Measurements from ENCODE around the gene SLIT1. TPM values are rescaled to one million over a fixed set of nuclear protein-coding genes. Genes with fewer than 3 reads are reported as not detected.

SLIT1 gene
- total RNA-seq, 1 donor from 2014 or later = 0.51 TPM

DNA sequence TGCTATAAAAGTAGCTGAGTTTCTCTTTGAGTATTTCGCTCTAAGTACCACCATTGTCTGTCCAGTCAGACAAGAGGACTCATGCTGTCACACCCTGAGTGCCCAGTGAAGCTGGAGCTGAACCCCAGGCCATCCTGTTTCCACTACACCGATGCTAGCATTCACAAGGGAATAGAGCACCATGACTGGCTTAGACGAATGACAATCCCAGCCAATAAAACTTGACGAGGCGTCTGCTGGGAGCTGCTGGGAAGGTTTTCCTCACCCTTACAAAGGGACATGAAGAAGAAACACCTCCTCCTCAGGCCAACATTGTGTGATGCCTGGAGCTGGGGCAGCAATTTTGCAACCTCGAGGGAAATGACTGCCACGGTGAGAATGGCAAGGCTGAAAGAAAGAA lies 17.5 kb upstream of the SLIT1 start:
- intact Hi-C loops (cut with micrococcal nuclease) = no loop called here
- ATAC-seq (ENCODE audit: low read depth) (no peak), DNase-seq (no peak)
- H3K4me1 Mint-ChIP-seq = peaks cover 37% of the 10 kb centered on the region
- no peaks in the 10 kb centered on the region for H3K9me3 Mint-ChIP-seq
- H3K27ac Mint-ChIP-seq = no peak overlapping the region
- TF ChIP-seq, protein P1, sequence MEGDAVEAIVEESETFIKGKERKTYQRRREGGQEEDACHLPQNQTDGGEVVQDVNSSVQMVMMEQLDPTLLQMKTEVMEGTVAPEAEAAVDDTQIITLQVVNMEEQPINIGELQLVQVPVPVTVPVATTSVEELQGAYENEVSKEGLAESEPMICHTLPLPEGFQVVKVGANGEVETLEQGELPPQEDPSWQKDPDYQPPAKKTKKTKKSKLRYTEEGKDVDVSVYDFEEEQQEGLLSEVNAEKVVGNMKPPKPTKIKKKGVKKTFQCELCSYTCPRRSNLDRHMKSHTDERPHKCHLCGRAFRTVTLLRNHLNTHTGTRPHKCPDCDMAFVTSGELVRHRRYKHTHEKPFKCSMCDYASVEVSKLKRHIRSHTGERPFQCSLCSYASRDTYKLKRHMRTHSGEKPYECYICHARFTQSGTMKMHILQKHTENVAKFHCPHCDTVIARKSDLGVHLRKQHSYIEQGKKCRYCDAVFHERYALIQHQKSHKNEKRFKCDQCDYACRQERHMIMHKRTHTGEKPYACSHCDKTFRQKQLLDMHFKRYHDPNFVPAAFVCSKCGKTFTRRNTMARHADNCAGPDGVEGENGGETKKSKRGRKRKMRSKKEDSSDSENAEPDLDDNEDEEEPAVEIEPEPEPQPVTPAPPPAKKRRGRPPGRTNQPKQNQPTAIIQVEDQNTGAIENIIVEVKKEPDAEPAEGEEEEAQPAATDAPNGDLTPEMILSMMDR (IDR thresholded peaks at IDR 0.05) = no peak
- H3K4me3 Mint-ChIP-seq = no peak overlapping the region
- peaks cover 13% of the 10 kb centered on the region for H3K27me3 Mint-ChIP-seq
- ChIA-PET CTCF (interaction anchor here (1.1 to 2.5 kb wide), 3 partner anchors 14 to 166 kb away, joined by 5 to 7 read pairs (median 6); no protein-coding TSS in a partner anchor), POLR2A (interaction anchor here (0.6 kb wide), 1 partner anchor 15 kb away, joined by 3 read pairs; no protein-coding TSS in a partner anchor)
- H3K36me3 Mint-ChIP-seq (ENCODE audit: low read depth) = no peaks in the 10 kb centered on the region

DNA sequence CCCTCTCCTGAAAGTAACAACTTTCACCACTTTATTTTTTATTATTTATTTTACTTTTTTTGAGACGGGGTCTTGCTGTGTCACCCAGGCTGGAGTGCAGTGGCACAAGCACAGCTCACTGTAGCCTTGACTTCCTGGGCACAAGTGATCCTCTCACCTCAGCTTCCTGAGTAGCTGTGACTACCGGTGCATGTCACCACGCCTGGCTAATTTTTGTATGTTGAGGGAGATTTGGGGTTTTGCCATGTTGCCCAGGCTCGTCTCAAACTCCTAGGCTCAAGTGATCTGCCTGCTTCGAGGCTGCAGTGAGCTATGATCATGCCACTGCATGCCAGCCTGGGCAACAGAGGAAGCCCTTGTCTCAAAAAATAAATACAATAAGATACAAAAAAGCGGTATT lies 14.9 kb upstream of the SLIT1 start:
- DNase-seq (no peak), ATAC-seq (ENCODE audit: low read depth) (peak; percentile 53)
- Mint-ChIP-seq H3K4me1 (peaks cover 44% of the 10 kb centered on the region), H3K9me3 (no peaks in the 10 kb centered on the region), H3K4me3 (no peak overlapping the region), H3K36me3 (ENCODE audit: low read depth) (no peaks in the 10 kb centered on the region), H3K27ac (no peak overlapping the region), H3K27me3 (peaks cover 15% of the 10 kb centered on the region)
- intact Hi-C loops (cut with micrococcal nuclease) = no loop called here
- POLR2A ChIA-PET = no interaction called here
- TF ChIP-seq, protein P1 (IDR thresholded peaks at IDR 0.05) = no peak
- CTCF ChIA-PET = interaction anchor here (0.6 to 2.8 kb wide), 3 partner anchors 10 to 128 kb away, joined by 3 to 22 read pairs (median 4); no protein-coding TSS in a partner anchor

DNA sequence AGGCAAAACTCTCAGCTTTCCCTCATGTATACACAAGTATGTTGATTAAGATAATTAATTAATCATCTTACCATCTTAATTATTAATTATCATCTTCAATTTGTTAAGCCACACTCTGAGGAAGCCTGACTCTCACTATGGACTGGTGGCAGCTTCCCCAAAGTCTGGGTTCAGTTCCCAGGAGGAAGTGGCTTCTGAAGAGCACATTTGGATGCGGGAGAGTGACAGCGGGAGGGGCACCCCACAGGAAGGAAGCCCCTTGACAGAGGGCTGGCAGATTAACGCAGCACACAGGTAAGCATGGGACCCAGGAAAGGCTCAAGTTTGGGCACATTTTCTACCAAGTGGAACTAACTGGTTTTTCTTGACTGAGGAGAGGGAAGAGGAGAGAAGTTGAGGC lies 13.4 kb upstream of the SLIT1 start:
- no peak for DNase-seq
- POLR2A ChIA-PET = no interaction called here
- Mint-ChIP-seq H3K27ac (peak overlapping the region; percentile 1), H3K4me3 (peak overlapping the region; percentile 22), H3K27me3 (peaks cover 15% of the 10 kb centered on the region), H3K36me3 (ENCODE audit: low read depth) (no peaks in the 10 kb centered on the region), H3K4me1 (peaks cover 45% of the 10 kb centered on the region), H3K9me3 (no peaks in the 10 kb centered on the region)
- CTCF ChIA-PET = interaction anchor here (4.1 kb wide), 1 partner anchor 10 kb away, joined by 55 read pairs; no protein-coding TSS in a partner anchor
- intact Hi-C loops (cut with micrococcal nuclease) = loop anchor here (5.0 kb wide), 1 partner anchor 133 kb away; the partner anchor contains the start of gene FRAT2
- no peak for ATAC-seq (ENCODE audit: low read depth)
- TF ChIP-seq, protein P1 (IDR thresholded peaks at IDR 0.05) = no peak

DNA sequence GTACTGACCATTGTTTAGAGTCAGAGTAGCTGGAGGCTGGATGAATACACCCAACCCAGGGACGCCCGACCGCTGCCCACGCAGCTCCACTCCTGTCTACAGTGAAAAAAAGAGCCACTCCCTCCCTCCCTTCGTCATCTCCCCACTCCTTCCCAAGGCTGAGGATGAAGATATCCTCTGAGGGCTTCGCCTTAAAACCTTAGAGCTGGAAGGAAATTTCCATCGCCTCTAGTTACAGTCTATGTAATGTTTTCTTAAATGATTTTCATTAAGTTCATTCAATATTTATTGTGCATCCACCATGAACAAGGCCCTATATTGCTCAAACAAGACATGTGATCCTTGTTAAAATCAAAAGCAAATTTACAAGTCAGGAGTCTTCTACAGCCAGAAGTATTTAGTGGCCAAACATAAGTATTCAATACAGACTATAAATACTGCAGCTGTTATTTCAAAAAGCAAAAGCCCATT lies 11.3 kb upstream of the SLIT1 start:
- ATAC-seq (ENCODE audit: low read depth) = no peak
- Mint-ChIP-seq H3K27me3 (peaks cover 27% of the 10 kb centered on the region), H3K4me1 (peaks cover 39% of the 10 kb centered on the region), H3K4me3 (no peak overlapping the region), H3K36me3 (ENCODE audit: low read depth) (no peaks in the 10 kb centered on the region), H3K27ac (no peak overlapping the region), H3K9me3 (no peaks in the 10 kb centered on the region)
- DNase-seq = no peak
- TF ChIP-seq, protein P1 (IDR thresholded peaks at IDR 0.05) = no peak
- POLR2A ChIA-PET = no interaction called here
- CTCF ChIA-PET = interaction anchor here (0.8 to 4.1 kb wide), 11 partner anchors 8 to 556 kb away, joined by 3 to 55 read pairs (median 4); no protein-coding TSS in a partner anchor
- intact Hi-C loops (cut with micrococcal nuclease) = loop anchor here (5.0 kb wide), 1 partner anchor 135 kb away; the partner anchor contains the start of gene FRAT2

DNA sequence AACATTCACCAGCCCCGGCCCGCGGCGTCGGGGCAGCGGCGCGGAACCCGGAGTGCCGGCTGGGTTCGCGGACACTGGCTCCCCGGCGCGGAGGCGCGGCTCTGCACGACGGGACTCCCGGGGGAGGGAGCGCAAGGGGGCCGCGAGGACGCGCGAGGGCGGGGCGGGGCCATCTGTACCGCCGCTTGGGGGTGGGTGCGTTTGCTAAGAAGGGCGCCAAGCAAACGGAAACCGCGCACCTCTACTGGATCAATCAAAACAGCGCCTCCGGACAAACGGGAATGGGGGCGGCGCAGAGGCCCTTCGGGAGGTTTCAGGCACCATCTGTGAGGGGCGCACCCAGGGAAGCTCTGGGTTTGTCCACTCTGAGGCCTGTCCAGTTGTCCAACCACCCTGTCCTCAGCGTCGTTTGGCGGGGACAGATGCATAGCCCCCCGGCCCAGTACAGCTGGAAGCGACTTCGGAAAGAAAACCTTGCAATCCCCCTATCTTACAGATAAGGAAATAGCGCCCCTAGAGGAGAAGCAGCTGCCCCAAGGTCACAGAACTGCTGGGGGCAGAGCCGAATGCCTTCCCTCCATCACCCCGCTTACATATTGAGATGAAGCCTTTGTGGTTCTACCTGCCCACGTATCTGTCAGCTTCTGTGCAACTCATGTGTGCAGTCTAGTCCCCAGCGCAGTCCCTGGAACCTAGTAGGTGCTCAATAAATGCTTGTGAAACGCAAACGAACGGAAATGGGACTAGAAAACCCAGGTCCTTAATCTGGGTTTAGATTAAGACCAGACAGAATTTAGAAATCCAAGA lies 10.7 kb upstream of the SLIT1 start:
- TF ChIP-seq, protein P1 (IDR thresholded peaks at IDR 0.05) = peak; percentile 65
- CTCF ChIA-PET = interaction anchor here (0.8 to 4.1 kb wide), 11 partner anchors 9 to 555 kb away, joined by 3 to 55 read pairs (median 4); no protein-coding TSS in a partner anchor
- peak; percentile 75 for ATAC-seq (ENCODE audit: low read depth)
- peaks cover 27% of the 10 kb centered on the region for H3K27me3 Mint-ChIP-seq
- H3K9me3 Mint-ChIP-seq = no peaks in the 10 kb centered on the region
- no peak overlapping the region for H3K27ac Mint-ChIP-seq
- H3K4me1 Mint-ChIP-seq = peaks cover 33% of the 10 kb centered on the region
- H3K36me3 Mint-ChIP-seq (ENCODE audit: low read depth) = no peaks in the 10 kb centered on the region
- POLR2A ChIA-PET = no interaction called here
- DNase-seq = peak; percentile 45
- intact Hi-C loops (cut with micrococcal nuclease) = loop anchor here (1.0 to 5.0 kb wide), 2 partner anchors 14 to 136 kb away; partner anchors contain the start of gene FRAT2
- peak overlapping the region; percentile 82 for H3K4me3 Mint-ChIP-seq

Data from activated B cell treated with CpG ODN at 0.5 μM for 24 hours (primary cell).